ENCODE measurements around the gene NHERF1.

DNA sequence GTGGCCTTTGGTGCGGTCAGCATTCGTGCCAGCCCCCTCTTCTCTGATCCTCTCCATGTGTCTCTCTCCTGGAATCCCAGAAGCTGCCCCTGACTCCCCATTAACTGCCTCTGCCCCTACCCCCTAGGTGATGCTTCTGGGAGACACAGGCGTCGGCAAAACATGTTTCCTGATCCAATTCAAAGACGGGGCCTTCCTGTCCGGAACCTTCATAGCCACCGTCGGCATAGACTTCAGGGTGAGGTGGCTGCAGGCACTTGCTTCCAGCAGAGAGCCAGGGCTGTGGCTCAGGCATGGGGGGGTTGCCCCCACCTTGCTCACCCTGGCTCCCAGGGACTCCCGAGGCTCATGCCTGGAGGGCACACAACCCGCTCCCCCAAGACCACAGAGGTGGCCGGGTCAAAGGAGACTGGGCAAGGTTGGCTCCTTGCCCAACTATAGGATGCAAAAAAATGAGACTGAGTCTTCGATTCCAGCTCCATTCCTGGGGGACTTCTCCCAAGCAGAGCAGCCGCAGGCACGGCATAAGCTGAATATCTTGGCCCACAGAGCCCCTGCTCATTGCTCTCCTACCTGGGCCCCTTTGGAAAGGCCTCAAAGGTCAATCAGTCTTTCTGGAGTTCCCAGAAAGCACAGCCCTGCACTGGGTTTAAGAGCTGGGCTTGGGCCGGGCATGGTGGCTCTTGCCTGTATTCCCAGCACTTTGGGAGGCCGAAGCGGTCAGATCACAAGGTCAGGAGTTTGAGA is 7.6 kb upstream of the NHERF1 start:
- TF ChIP-seq GATA2 (IDR thresholded peaks at IDR 0.05; ENCODE audit: low read depth, low read length) (no peak), GATA3 (IDR thresholded peaks at IDR 0.05; ENCODE audit: low read depth, low read length) (no peak)

All from SH-SY5Y (cell line).